Activated T-helper 1 cell treated with anti-CD3 and anti-CD28 coated beads, Interleukin-12 subunit alpha, Interleukin-12 subunit beta, Interleukin-2, Interleukin-4 antibody, amounts not matched to agents 30 ng/mL and 10 ng/mL and 1 ng/mL, durations not matched to agents 14 hours and 24 hours and 36 hours (primary cell): ENCODE data around the gene IFNG. TPM values are rescaled to one million over a fixed set of nuclear protein-coding genes. Genes with fewer than 3 reads are reported as not detected.

Source experiments
- DNase-seq: peaks from one replicate; pipeline ENCODE4 v3.0.0; 2021; ENCODE audit warnings: low spot score
- H3K27ac Mint-ChIP-seq: one replicate; pipeline ENCODE4 v1.8.0; 2021; ENCODE audit warnings: mild to moderate bottlenecking, mixed read lengths
- H3K27me3 Mint-ChIP-seq: one replicate; pipeline ENCODE4 v1.8.0; 2022; ENCODE audit warnings: mild to moderate bottlenecking, moderate library complexity, mixed read lengths; ENCODE audit not compliant: insufficient read depth
- H3K36me3 Mint-ChIP-seq: one replicate; pipeline ENCODE4 v1.8.0; 2021; ENCODE audit warnings: low read depth, mixed read lengths
- H3K4me1 Mint-ChIP-seq: one replicate; pipeline ENCODE4 v1.8.0; 2021; ENCODE audit warnings: low read depth, mixed read lengths
- H3K4me3 Mint-ChIP-seq: one replicate; pipeline ENCODE4 v1.8.0; 2021; ENCODE audit warnings: mild to moderate bottlenecking, moderate library complexity, mixed read lengths
- H3K9me3 Mint-ChIP-seq: one replicate; pipeline ENCODE4 v1.8.0; 2021; ENCODE audit warnings: mixed read lengths
- intact Hi-C: fragments of 100-400 bp; cut with micrococcal nuclease; formaldehyde crosslinking; loops from one replicate; pipeline ENCODE4 v1.15.1; 2024
- total RNA-seq: library from RNA; stranded (reverse); gene quantifications from 2 replicates; pipeline ENCODE4 v1.2.3, GENCODE V29; 2022

The IFNG gene
- total RNA-seq, 1 donor from 2014 or later, result 2,121 TPM

GRCh38 chr12:68109001-68109400, 50.5 kb downstream of the IFNG start:
- no peak for DNase-seq
- Mint-ChIP-seq H3K36me3 (peaks cover 3% of the 10 kb centered on the region), H3K9me3 (no peaks in the 10 kb centered on the region), H3K4me3 (no peak overlapping the region), H3K27ac (no peak overlapping the region), H3K27me3 (no peaks in the 10 kb centered on the region), H3K4me1 (peaks cover 24% of the 10 kb centered on the region)
- intact Hi-C loops, result no loop called here

GRCh38 chr12:68106660-68107059, 52.9 kb downstream of the IFNG start:
- intact Hi-C loops, result loop anchor here (1.0 to 2.0 kb wide), 6 partner anchors 11 to 64 kb away; no protein-coding TSS in a partner anchor
- DNase-seq, result no peak
- Mint-ChIP-seq H3K4me1 (peaks cover 14% of the 10 kb centered on the region), H3K27ac (no peak overlapping the region), H3K27me3 (no peaks in the 10 kb centered on the region), H3K4me3 (no peak overlapping the region), H3K36me3 (peaks cover 4% of the 10 kb centered on the region), H3K9me3 (no peaks in the 10 kb centered on the region)

- Mint-ChIP-seq H3K9me3 (no peaks in the 10 kb centered on the region), H3K4me1 (peaks cover 16% of the 10 kb centered on the region), H3K27me3 (no peaks in the 10 kb centered on the region), H3K36me3 (peaks cover 4% of the 10 kb centered on the region), H3K4me3 (no peak overlapping the region), H3K27ac (no peak overlapping the region)
- intact Hi-C loops, result loop anchor here (1.0 to 2.0 kb wide), 6 partner anchors 11 to 63 kb away; no protein-coding TSS in a partner anchor
- DNase-seq, result no peak
Measured at GRCh38 chr12:68106160-68106559, 53.4 kb downstream of the IFNG start.

Other genes with a start within 250 kb of the IFNG start
- gene IFNG-AS1, start 170.3 kb downstream of the IFNG start, total RNA-seq, result 0.41 and 0.83 TPM in 2 replicates
- gene IL26, start 66.1 kb upstream of the IFNG start, total RNA-seq, result 6.9 and 8.1 TPM in 2 replicates
- 3.4 TPM in 2 replicates for gene IL22, start 93.9 kb upstream of the IFNG start, total RNA-seq
- 26.8 and 29.9 TPM in 2 replicates for gene MDM1, start 172.6 kb upstream of the IFNG start, total RNA-seq